ENCODE measurements around the gene KIF5B. TPM values are rescaled to one million over a fixed set of nuclear protein-coding genes. Genes with fewer than 3 reads are reported as not detected.

Gene KIF5B
- total and polyA plus RNA-seq, 2 of the 8 experiments (the other 6 are each of a cell fraction or from before 2014, with no cell fraction given), result 9.8 to 68.4 TPM

DNA sequence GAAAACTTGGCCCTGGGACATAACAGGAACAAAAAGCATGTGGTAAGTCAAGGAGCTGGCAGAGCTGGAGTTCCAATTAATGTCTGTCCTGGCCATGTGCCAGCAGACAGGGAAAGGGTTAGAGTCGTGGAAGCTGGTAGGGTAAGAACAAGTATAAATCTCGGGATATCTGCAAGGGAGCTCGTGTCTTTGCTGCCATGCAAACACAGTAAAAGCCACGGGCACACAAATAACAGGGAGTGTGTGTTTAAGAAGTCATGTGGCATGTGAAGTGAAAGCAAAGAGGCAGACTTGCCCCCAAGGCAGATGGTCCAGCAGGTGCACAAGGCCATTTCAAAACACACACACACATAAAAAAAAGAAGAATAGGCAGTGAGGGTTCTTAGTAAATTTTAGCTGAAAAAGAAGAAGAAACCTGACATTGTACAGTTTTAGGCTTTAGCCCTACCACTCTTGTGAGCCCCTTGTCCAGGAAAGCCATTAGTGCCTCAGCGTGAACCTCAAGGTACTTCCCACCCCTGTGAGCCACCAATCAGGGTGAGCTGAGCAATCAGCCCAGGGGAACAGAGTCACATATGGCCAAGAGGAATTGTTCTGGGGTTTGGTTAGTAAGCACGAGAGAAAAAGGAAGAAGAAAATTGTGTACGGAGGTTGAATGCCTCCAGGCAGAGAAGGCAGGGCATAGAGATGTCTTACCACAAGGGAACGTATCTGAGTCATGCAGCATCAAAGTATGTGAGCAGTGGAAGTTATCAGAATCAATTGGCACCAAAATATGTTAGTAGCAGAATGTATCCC, 94.7 kb downstream of the KIF5B start:
- H3K23me2 ChIP-seq (ENCODE audit: low read depth, low read length), result no peaks in the 10 kb centered on the region
- CTCF ChIA-PET (ENCODE audit: partially characterized antibody), result interaction anchor here (0.6 to 1.2 kb wide), 2 partner anchors 13 to 496 kb away, joined by 3 to 4 read pairs; no protein-coding TSS in a partner anchor
- H3K79me2 ChIP-seq (ENCODE audit: control insufficient read depth in 1 of 2, insufficient read depth in 2 of 2, low read length in 2 of 2), result no peaks in the 10 kb centered on the region
- H4K91ac ChIP-seq (replicated peaks; ENCODE audit: insufficient read length, low read length), result no peak overlapping the region
- H3K9ac ChIP-seq (replicated peaks in 1 of 4; ENCODE audit: extremely low read depth in 1 of 4, low read depth in 3 of 4, low read length in 3 of 4), result no peak overlapping the region
- no peak overlapping the region for H3K23ac ChIP-seq (ENCODE audit: insufficient read length)
- no peak overlapping the region for H2AFZ ChIP-seq (ENCODE audit: low read length)
- H3K4me1 ChIP-seq (replicated peaks in 1 of 4; ENCODE audit: control insufficient read depth in 3 of 4, insufficient read depth in 4 of 4, low read length in 3 of 4), result no peaks in the 10 kb centered on the region
- H2AK5ac ChIP-seq (ENCODE audit: low read depth, low read length), result no peak overlapping the region
- H2BK120ac ChIP-seq (replicated peaks; ENCODE audit: low read depth, low read length), result no peak overlapping the region
- no peaks in the 10 kb centered on the region for H3K36me3 ChIP-seq (ENCODE audit: control insufficient read depth in 2 of 4, insufficient read depth in 4 of 4, low read length in 3 of 4)
- H3K27me3 ChIP-seq (replicated peaks in 1 of 4; ENCODE audit: control insufficient read depth in 3 of 4, extremely low read depth in 1 of 4, insufficient read depth in 3 of 4, low read length in 3 of 4), result no peaks in the 10 kb centered on the region
- no peak overlapping the region for H3K27ac ChIP-seq (ENCODE audit: low read depth, low read length)
- DNase-seq (ENCODE audit: low read depth in 1 of 2, low spot score in 2 of 2) (no peak), FAIRE-seq (no peak)
- H4K5ac ChIP-seq (ENCODE audit: insufficient read length, low read depth, low read length), result no peak overlapping the region
- H4K8ac ChIP-seq (ENCODE audit: extremely low read depth, insufficient read depth, low read length), result no peak overlapping the region
- no peak overlapping the region for H3K4me2 ChIP-seq (ENCODE audit: insufficient read depth in 1 of 2, low read depth in 2 of 2, low read length in 2 of 2)
- H2BK5ac ChIP-seq (ENCODE audit: low read depth, low read length), result no peak overlapping the region
- no peaks in the 10 kb centered on the region for H4K20me1 ChIP-seq (replicated peaks in 1 of 2; ENCODE audit: control insufficient read depth in 1 of 2, insufficient read depth in 2 of 2, low read length in 2 of 2)
- H3K14ac ChIP-seq (ENCODE audit: insufficient read length), result no peak overlapping the region
- POLR2A ChIA-PET (ENCODE audit: partially characterized antibody), result no interaction called here
- H2BK12ac ChIP-seq (ENCODE audit: low read depth, low read length), result no peak overlapping the region
- WGBS, 2 experiments (ENCODE audit: extremely low coverage in 1 of 2, insufficient coverage in 1 of 2, insufficient read length in 1 of 2, insufficient replicate concordance in 2 of 2, low coverage in 1 of 2, low lambda C conversion rate in 2 of 2, missing lambda C conversion rate in 1 of 2), result 85% methylated on average over 8 of the region's 8 CpGs; no CpG with 5 or more reads in 1 of the 2 experiments
- H2BK20ac ChIP-seq (ENCODE audit: low read length), result no peak overlapping the region
- H3K4ac ChIP-seq (replicated peaks; ENCODE audit: insufficient read length, low read depth, low read length), result no peak overlapping the region
- no peak overlapping the region for H3K56ac ChIP-seq (replicated peaks; ENCODE audit: insufficient read length, low read depth, low read length)
- no peaks in the 10 kb centered on the region for H3K9me3 ChIP-seq (ENCODE audit: insufficient read depth in 2 of 2, low read depth in 1 of 2, low read length in 1 of 2)
- no peak overlapping the region for H2BK15ac ChIP-seq (ENCODE audit: low read length)
- no peaks in the 10 kb centered on the region for H3K79me1 ChIP-seq (ENCODE audit: low read depth, low read length)
- no peak overlapping the region for H3K18ac ChIP-seq (ENCODE audit: extremely low read depth, low read length)
- H3K4me3 ChIP-seq (ENCODE audit: extremely low read depth in 1 of 4, insufficient read depth in 2 of 4, low read depth in 3 of 4, low read length in 4 of 4), result no peak overlapping the region
- TF ChIP-seq KDM1A (IDR thresholded peaks at IDR 0.05; ENCODE audit: borderline replicate concordance, low read length) (no peak), TBP (IDR thresholded peaks at IDR 0.05; ENCODE audit: low read depth, low read length) (no peak), HDAC6 (IDR thresholded peaks at IDR 0.05; ENCODE audit: low read depth, low read length) (no peak), SIX5 (IDR thresholded peaks at IDR 0.05; ENCODE audit: low read depth, low read length) (no peak), ZNF274 (IDR thresholded peaks at IDR 0.05; ENCODE audit: borderline replicate concordance, extremely low read depth, low read length) (no peak), RAD21 (IDR thresholded peaks at IDR 0.05 in 1 of 2, conservative IDR thresholded peaks at IDR 0.05 in 1 of 2; ENCODE audit: low read depth in 2 of 2, low read length in 2 of 2) (no peak)
- TF ChIP-seq, protein P1, sequence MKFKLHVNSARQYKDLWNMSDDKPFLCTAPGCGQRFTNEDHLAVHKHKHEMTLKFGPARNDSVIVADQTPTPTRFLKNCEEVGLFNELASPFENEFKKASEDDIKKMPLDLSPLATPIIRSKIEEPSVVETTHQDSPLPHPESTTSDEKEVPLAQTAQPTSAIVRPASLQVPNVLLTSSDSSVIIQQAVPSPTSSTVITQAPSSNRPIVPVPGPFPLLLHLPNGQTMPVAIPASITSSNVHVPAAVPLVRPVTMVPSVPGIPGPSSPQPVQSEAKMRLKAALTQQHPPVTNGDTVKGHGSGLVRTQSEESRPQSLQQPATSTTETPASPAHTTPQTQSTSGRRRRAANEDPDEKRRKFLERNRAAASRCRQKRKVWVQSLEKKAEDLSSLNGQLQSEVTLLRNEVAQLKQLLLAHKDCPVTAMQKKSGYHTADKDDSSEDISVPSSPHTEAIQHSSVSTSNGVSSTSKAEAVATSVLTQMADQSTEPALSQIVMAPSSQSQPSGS (IDR thresholded peaks at IDR 0.05; ENCODE audit: low read length), result no peak
- TF ChIP-seq, protein P2, sequence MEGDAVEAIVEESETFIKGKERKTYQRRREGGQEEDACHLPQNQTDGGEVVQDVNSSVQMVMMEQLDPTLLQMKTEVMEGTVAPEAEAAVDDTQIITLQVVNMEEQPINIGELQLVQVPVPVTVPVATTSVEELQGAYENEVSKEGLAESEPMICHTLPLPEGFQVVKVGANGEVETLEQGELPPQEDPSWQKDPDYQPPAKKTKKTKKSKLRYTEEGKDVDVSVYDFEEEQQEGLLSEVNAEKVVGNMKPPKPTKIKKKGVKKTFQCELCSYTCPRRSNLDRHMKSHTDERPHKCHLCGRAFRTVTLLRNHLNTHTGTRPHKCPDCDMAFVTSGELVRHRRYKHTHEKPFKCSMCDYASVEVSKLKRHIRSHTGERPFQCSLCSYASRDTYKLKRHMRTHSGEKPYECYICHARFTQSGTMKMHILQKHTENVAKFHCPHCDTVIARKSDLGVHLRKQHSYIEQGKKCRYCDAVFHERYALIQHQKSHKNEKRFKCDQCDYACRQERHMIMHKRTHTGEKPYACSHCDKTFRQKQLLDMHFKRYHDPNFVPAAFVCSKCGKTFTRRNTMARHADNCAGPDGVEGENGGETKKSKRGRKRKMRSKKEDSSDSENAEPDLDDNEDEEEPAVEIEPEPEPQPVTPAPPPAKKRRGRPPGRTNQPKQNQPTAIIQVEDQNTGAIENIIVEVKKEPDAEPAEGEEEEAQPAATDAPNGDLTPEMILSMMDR (IDR thresholded peaks at IDR 0.05; ENCODE audit: control extremely low read depth in 1 of 3, insufficient read depth in 1 of 3, low read depth in 1 of 3, low read length in 3 of 3), result no peak
